Inflammatory macrophage treated with lipopolysaccharide for 1 hour (primary cell): Measurements from ENCODE around the gene TTC39A.

Experiments
- DNase-seq, 2 donors: peaks; one replicate each; pipeline ENCODE4 v3.0.0-alpha.2; 2020 to 2022

The TTC39A gene

DNA sequence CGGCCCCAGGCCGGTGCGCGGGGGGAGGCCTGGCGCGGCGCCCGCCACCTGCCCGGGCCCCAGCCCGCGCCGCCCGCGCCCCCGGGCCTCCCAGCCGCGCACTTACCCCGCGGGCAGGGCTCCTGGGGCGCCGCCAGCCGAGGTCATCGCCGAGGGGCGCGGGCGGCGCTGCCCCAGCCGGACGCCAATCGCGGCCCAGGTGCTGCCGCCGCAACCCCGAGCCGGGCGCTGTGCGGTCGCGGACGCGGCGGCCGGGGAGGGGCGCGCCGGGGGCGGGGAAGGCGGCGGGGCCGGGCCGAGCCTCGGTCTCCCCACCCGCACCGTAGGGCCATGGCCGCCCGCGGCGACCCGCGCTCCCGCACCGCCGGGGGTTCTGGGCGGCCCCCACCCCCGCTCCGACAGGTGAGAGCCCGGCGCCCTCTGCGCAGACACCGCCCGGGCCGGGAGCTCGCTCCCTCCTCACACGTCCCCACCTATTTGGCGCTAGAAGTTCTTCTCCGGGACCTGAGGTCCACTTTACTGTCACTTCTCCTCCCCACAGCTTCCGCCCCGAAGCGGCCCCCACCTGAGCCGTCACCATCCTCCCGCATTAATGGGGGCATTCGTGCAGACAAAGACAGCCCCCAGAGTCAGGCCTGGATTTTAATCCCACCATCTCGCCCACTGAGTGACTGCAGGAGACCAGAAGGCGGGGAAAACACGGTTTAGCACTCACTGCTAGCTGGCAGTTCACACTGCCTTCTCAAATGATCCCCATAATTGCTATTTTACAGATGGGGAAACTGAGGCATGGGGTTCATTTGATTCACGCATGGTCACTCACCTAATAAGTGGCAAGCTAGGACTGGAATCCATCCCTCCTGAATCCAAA lies at the start of gene TTC39A:
Gene TTC39A (minus strand): TSS at position 232 of the 871 bp plus-strand sequence. CDS start 85 bp downstream, at position 147.
- no peak for DNase-seq

GRCh38 chr1:51378871-51379270 lies 48.5 kb upstream of the TTC39A start:
- no peak for DNase-seq

- DNase-seq: no peak
Observed at GRCh38 chr1:51373898-51374297, 43.5 kb upstream of the TTC39A start.

DNA sequence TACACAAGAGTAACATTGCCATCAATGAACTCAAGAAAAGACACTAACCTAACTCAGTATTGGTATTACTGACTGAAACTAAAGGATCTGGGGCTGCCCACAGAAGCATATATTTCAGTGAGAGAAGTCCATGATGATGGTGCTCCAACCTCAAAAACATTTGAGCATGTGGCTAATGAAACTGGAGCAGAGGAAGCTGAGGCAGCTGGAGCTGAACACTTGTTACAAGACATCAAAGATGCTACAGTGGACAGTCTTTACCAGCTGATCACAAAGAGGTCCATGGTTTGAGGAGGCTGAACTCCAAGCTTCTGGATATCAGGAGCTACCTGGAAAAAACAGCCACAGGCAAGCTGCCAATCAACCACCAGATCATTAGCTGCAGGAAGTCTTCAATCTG lies 42.2 kb upstream of the TTC39A start:
- DNase-seq: no peak

DNA sequence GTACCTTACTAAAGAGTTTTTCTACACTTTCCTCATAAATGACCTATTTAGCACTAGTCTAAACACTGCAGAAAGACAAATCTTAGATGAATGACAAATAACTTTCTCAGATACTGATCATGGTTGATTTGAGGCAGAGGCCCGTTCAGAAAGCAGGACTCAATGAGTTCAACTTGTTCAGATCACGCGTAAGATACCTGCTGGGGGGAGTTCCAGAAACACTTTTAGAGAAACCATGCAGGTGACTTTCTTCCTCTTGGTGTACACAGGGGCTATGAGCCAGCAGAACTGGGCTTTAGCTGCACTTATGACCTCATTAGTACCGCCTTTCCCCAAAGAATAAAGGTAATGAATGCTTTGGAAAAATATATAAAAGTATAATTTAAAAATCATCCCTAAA lies 38.8 kb upstream of the TTC39A start:
- DNase-seq: no peak

- DNase-seq: no peak
Observed at GRCh38 chr1:51365774-51366173, 35.4 kb upstream of the TTC39A start.

- DNase-seq: no peak
Observed at GRCh38 chr1:51359879-51360278, 29.5 kb upstream of the TTC39A start.

DNA sequence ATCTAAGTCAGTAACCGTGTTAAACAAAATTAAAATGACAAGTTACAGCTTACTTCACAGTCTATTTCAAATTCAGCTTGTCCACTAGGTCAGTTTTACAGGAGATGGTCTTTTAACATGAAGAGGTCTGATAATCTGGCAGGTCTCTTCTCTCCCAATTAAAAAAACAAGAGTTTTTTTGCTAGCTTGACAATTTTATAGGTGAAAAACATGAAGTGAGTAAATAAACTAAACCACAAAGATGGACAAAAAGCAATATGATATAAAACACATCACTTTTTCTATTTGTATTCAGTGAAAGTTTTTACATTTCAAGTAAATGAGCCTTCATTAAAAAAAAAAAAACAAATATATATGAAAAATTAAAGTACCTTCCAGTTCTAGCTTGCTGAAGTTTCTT lies 25.0 kb upstream of the TTC39A start:
- DNase-seq: no peak

DNA sequence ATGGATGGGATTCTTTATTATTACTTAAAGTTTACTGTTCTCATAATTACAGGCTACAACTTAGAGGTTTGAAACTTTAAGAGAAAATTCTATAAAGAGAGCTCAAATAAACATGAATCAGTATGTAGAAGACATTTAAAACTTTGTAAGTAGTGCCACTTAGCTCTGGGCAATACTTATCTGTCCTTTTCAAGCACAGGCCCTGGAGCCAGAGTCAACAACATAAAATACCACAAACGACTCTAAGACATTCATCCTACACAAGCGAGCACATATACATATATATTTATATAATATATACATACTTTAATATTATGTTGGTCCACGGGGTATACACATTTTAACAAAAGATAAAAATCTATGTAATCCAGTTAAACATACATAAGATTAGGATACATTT lies 24.1 kb upstream of the TTC39A start:
- DNase-seq: no peak

GRCh38 chr1:51351907-51352306 lies 21.5 kb upstream of the TTC39A start:
- DNase-seq: no peak

- peak; percentile 9 to 69 for DNase-seq
Observed at GRCh38 chr1:51349862-51350261, 19.5 kb upstream of the TTC39A start.

DNA sequence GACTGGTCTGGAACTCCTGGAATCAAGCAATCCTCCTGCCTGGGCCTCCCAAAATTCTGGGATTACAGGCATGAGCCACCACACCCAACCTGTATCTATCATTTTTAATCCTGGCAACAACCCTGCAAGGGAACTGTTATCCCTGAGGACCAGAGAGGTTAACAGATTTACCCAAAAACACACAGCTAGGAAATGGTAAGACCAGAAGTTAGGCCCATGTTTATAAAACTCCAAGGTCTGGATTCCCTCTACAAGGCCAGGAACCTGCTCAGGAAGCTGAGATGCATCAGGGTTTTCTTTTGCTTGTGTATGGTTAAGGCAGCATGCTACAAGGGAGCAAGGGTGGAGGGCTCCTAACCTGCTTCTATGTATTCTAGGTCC lies 17.8 kb upstream of the TTC39A start:
- no peak for DNase-seq

DNA sequence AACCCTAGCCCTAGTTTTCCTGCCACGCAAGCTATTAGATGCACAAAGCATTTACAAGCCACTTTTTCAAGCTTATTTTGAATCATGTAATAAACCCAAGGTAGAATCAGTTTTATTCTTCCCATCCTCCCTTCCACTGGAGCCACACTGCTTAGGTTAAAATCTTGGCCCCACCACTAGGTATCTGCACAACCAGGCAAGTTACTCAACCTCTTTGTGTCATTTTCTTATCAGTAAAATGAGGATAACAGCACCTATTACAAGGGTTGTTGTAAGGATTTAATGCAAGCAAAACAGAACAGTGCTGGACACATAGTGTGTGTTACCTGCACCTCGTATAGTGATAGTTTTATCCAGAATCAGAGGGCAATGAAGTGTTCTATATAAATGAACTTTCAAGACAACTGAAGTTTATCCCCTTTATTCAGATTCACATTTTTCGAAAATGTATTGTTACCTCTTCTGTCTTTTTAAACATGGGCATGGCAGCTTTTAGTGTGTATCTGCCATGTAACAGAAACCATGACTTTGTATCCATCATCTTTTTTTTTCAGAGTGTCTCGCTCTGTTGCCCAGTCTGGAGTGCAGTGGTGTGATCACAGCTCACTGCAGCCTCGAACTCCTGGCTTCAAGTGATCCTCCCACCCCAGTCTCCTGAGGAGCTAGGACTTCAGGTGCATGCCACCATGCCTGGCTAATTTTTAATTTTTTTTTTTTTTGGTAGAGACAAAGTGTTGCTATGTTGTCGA lies 17.2 kb upstream of the TTC39A start:
- no peak for DNase-seq

DNA sequence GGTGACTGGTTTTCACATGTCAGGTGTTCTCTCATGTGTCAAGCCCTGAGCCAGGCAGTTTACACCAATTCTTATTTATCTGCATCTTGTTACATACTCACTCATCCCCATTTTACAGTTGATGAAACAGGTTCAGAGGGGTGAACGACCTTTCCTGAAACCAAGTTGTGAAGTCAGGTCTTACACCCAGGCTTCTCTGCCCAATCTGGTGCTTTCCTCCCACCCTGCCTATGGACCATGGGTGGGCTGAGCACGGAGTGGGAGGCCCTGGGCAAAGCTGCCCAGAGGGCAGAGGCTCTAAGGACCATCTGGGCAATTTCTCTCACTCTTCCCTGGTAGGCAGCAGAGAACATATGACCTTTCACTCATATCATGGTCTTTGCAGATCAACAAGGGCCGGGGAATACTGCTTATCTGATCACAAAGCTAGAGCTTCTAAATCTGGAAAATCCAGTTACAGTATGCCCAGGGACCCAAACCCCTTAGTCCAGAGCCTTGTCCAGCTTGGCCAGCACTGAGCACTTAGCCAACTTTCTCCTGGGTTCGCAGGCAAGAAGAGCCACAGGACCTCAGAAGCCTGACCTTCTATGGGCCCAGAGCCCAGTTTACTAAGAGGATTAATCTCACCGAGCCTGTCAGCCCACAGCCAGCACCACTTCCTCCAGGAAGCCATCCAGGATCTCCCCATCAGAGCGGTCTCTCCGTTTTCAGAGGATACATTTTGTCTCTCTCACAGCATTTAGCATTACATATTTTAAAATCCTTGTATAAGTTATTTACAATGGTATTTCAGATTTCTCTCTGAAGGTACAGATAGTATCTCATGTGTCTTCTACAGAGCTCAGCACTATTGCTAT lies 16.0 kb upstream of the TTC39A start:
- DNase-seq: no peak

DNA sequence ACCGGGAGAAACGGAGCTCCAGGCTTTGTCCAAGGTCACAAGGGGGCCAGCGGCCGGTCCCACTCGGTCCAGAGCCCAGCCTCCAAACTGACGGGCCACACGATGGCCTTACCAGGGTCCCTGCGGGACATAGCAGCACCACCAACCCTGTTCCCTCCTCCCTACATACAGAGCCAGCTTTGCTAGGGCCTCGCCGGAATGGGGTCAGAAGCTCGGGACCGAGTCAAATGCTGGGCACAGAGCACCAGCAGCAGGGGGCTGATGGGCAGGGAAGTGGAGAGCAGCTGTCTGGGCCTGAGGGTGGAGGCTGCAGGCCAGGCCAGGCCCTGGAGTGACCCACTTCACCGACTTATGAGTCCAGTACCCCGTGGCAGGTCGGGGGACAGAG lies 14.9 kb upstream of the TTC39A start:
- no peak for DNase-seq

DNA sequence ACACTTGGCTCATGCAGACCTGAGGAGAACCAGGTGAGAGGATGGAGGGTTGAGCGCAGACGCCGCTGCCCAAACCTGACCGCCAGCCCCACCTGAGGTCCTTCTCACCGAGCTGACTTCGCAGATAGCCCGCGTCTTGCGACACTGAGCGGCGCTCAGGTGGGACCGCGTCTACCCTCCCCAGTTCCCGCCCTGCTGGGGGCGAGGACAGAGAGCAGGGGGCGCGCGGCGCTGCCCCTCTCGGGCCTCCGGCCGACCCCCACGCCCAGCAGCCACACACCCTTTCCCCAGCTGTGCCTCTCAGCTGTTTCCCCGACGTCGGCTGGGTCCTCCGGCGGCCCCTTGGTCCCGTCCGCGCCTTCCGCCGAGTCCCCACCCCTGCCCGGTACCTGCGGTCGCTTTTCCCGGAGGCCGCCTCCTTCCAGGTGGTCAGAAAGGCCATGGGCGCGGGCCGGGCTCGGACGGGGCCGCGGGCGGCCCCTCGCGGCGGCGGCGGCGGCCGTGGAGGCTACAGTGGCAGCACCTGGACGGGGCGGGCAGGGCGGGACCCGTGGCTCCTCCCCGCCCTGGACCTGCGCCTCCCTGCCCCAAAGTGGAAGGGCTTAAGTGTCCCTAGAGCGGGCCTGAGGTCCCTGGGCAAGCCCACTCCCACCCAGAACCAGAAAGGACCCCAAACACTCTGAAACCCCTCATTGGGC lies 14.4 kb upstream of the TTC39A start:
- DNase-seq: no peak

GRCh38 chr1:51344276-51344601 lies 13.9 kb upstream of the TTC39A start:
- DNase-seq: no peak

- DNase-seq: no peak
Observed at GRCh38 chr1:51343624-51344023, 13.3 kb upstream of the TTC39A start.

DNA sequence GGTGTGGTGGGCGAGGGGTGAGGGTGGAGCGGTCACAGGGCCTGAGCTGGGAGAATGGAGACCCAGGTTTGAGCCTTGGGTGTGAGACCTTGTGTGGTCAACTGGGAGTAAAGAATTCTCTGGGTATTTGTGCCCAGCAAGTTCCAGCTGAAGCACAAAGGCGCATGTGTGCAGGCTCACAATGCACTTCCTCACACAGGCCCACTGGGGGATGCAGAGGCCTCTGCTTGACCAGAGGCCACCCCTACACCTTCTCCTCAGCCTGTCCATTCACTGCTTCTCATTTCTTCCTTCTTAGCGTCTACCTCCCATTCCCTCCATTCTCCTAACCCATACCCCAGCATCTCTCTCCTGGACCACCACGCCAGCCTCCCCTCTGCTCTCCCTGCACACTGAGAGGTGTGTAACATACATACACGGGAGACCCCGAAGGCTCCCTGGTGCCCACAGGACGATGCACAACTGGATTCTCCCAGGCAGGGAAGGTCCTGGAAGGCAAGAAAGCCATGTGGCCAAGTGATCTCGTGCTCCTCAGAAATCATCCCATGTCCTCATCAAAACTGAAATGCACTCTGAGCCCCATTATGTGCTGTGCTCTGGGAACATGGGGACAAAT lies 12.3 kb upstream of the TTC39A start:
- no peak for DNase-seq

DNA sequence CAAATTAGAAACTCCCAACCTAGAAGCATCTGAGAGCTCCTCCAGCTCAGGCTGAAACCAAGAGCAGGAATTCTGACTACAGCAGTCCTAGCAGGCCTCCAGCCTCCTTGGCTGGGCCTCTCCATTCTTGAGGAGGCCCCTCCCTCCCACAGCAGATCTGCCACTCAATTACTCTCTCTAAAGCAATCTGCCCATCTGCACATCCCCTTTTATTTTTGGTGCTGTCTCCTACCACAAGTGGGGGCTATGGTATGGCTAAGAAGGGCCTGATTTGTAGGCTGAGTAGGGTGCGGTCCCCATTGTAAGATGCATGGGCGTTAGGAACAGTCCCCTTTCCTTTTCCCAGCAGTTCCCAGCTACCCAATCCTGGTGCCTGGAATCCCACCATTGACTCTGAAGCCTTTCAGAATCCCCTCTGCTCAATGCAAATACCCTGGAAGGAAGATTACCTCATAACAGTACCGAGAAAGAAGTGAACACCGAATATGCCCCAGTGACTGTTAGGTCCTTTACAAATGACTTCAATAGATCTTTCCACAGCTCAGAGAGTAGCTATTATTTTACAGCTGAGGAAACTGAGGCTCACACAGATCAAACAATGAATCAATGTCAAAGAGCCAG lies 11.6 kb upstream of the TTC39A start:
- no peak for DNase-seq

DNA sequence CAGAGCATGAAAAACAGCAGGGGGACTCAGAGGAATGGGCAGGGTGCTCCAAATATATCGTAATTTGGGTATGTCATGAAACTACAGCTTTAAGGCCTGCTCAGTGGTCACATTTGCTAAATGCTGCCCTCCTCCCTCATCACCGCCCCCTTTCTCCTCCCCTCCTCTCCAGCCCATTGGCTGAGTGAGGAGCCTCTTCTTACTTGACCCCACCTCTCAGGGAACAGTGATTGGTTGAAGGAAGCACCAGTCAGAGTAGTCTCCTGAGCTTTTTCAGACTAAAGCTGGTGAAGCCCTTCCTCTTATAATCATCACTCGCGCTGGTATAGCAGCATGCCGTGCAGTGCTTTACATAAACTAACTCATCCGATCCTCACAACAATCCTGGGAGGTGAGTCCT lies 10.0 kb upstream of the TTC39A start:
- no peak for DNase-seq

- no peak for DNase-seq
Observed at GRCh38 chr1:51336711-51337110, 6.3 kb upstream of the TTC39A start.
